Loucy (cell line): ENCODE results near the gene CRYBA1.

Experiments
- H2AFZ ChIP-seq: fragments of 200-600 bp; sonication (generic); 2 replicates; pipeline ENCODE4 v1.6.0; 2016; ENCODE audit warnings: antibody characterized with exemption, mild to moderate bottlenecking, low read length, moderate library complexity
- H3F3A ChIP-seq: fragments of 200-600 bp; 2 replicates; pipeline ENCODE4 v1.6.0; 2016; ENCODE audit warnings: antibody characterized with exemption, low read depth, mild to moderate bottlenecking
- H3K27me3 ChIP-seq: fragments of 200-600 bp; sonication (generic); 2 replicates; pipeline ENCODE4 v1.6.1; 2014; ENCODE audit warnings: low read length, mild to moderate bottlenecking; ENCODE audit not compliant: insufficient read depth, poor library complexity, severe bottlenecking
- H3K36me3 ChIP-seq: fragments of 200-600 bp; sonication (generic); 2 replicates; pipeline ENCODE4 v1.6.1; 2016; ENCODE audit warnings: low read length; ENCODE audit not compliant: insufficient read depth
- H3K4me1 ChIP-seq: fragments of 200-600 bp; sonication (generic); 2 replicates; pipeline ENCODE4 v1.5.1; 2014; ENCODE audit warnings: low read length, mild to moderate bottlenecking; ENCODE audit not compliant: insufficient read depth, poor library complexity, severe bottlenecking
- H3K4me2 ChIP-seq: fragments of 200-600 bp; sonication (generic); 2 replicates; pipeline ENCODE4 v1.6.0; 2014; ENCODE audit warnings: antibody characterized with exemption, low read length, low read depth, mild to moderate bottlenecking; ENCODE audit not compliant: poor library complexity, severe bottlenecking
- H3K4me3 ChIP-seq: fragments of 200-600 bp; sonication (generic); 2 replicates; pipeline ENCODE4 v1.5.1; 2014; ENCODE audit warnings: low read length, mild to moderate bottlenecking, mixed read lengths; ENCODE audit not compliant: poor library complexity, severe bottlenecking
- H3K79me2 ChIP-seq: fragments of 200-600 bp; sonication (generic); 2 replicates; pipeline ENCODE4 v1.6.1; 2014; ENCODE audit warnings: low read length; ENCODE audit not compliant: insufficient read depth
- H3K9ac ChIP-seq: fragments of 200-600 bp; sonication (generic); 2 replicates; pipeline ENCODE4 v1.6.0; 2014; ENCODE audit warnings: mild to moderate bottlenecking, low read depth, low read length, moderate library complexity; ENCODE audit not compliant: poor library complexity, severe bottlenecking
- H3K9me2 ChIP-seq: fragments of 200-600 bp; sonication (generic); replicated peaks from 2 replicates; pipeline ENCODE4 v1.6.1; 2016; ENCODE audit warnings: low read depth, low read length, mixed read lengths
- H3K9me3 ChIP-seq: fragments of 200-600 bp; sonication (generic); 2 replicates; pipeline ENCODE4 v1.6.1; 2014; ENCODE audit warnings: mild to moderate bottlenecking, antibody characterized with exemption, low read length, low read depth; ENCODE audit not compliant: insufficient read depth
- H4K20me1 ChIP-seq: fragments of 200-600 bp; sonication (generic); 2 replicates; pipeline ENCODE4 v1.6.0; 2014; ENCODE audit warnings: antibody characterized with exemption, low read length, mild to moderate bottlenecking; ENCODE audit not compliant: insufficient read depth, poor library complexity, severe bottlenecking
- EZH2phosphoT487 ChIP-seq: fragments of 200-600 bp; IDR thresholded peaks from 2 replicates; pipeline ENCODE4 v1.6.1; 2018; ENCODE audit warnings: antibody characterized with exemption, mild to moderate bottlenecking, moderate library complexity, borderline replicate concordance
- TF ChIP-seq, protein P1 (sequence below): fragments of 200-600 bp; sonication (generic); conservative IDR thresholded peaks from 2 replicates; pipeline ENCODE4 v1.5.1; 2014; ENCODE audit warnings: mild to moderate bottlenecking, antibody characterized with exemption, low read length

CRYBA1 gene

DNA sequence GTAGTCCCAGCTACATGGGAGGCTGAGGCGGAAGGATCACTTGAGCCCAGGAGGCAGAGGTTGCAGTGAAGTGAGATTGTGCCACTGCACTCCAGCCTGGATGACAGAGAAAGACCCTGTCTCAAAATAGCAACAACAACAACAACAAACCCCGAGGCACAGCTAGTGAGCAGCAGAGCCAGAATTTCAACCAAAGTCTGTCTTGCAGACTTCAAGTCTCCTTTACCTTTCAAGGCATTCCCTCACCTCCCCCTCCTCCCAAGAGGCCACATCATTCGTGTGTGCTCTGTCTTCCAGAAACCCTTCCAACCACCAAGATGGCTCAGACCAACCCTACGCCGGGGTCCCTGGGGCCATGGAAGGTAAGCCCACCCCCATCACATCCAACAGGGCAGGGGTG lies 2.2 kb downstream of the CRYBA1 start:
- Histone ChIP-seq H3K79me2 (no peaks in the 10 kb centered on the region), H2AFZ (no peak overlapping the region), H3K9ac (no peak overlapping the region)

GRCh38 chr17:29250666-29251065 lies 4.0 kb downstream of the CRYBA1 start:
- H3K4me2 ChIP-seq: no peak overlapping the region
- H4K20me1 ChIP-seq: peaks cover 4% of the 10 kb centered on the region
- no peak overlapping the region for H2AFZ ChIP-seq
- TF ChIP-seq, protein P1, sequence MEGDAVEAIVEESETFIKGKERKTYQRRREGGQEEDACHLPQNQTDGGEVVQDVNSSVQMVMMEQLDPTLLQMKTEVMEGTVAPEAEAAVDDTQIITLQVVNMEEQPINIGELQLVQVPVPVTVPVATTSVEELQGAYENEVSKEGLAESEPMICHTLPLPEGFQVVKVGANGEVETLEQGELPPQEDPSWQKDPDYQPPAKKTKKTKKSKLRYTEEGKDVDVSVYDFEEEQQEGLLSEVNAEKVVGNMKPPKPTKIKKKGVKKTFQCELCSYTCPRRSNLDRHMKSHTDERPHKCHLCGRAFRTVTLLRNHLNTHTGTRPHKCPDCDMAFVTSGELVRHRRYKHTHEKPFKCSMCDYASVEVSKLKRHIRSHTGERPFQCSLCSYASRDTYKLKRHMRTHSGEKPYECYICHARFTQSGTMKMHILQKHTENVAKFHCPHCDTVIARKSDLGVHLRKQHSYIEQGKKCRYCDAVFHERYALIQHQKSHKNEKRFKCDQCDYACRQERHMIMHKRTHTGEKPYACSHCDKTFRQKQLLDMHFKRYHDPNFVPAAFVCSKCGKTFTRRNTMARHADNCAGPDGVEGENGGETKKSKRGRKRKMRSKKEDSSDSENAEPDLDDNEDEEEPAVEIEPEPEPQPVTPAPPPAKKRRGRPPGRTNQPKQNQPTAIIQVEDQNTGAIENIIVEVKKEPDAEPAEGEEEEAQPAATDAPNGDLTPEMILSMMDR: no peak
- no peak for TF ChIP-seq EZH2phosphoT487
- no peaks in the 10 kb centered on the region for H3F3A ChIP-seq
- no peak overlapping the region for H3K4me3 ChIP-seq
- no peaks in the 10 kb centered on the region for H3K9me3 ChIP-seq
- H3K79me2 ChIP-seq: no peaks in the 10 kb centered on the region
- H3K4me1 ChIP-seq: no peaks in the 10 kb centered on the region
- H3K27me3 ChIP-seq: no peaks in the 10 kb centered on the region
- H3K36me3 ChIP-seq: no peaks in the 10 kb centered on the region
- no peak overlapping the region for H3K9ac ChIP-seq
- no peaks in the 10 kb centered on the region for H3K9me2 ChIP-seq

More for the DNA sequence above, 2.2 kb downstream of the CRYBA1 start:
- Histone ChIP-seq H3K4me3 (no peak overlapping the region), H3F3A (no peaks in the 10 kb centered on the region), H3K4me2 (no peak overlapping the region), H3K9me3 (no peaks in the 10 kb centered on the region), H3K36me3 (no peaks in the 10 kb centered on the region), H3K27me3 (no peaks in the 10 kb centered on the region), H3K4me1 (no peaks in the 10 kb centered on the region), H3K9me2 (no peaks in the 10 kb centered on the region), H4K20me1 (no peaks in the 10 kb centered on the region)
- no peak for TF ChIP-seq EZH2phosphoT487

DNA sequence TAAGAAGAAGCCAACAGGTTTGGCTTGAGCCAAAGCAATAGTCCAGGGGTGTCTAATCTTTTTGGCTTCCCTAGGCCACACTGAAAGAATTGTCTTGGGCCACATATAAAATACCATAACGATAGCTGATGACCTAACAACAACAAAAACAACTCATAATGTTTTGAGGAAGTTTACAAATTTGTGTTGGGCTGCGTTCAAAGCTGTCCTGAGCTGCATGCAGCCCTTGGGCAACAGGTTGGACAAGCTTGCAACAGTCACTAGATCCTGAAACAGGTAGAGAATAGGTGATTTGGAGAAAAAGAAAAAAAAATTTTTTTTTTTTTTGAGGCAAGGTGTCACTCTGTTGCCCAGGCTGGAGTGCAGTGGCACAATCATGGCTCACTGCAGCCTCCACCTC lies 4.5 kb downstream of the CRYBA1 start:
- Histone ChIP-seq H3K9me3 (no peaks in the 10 kb centered on the region), H3K4me2 (no peak overlapping the region), H3K9me2 (no peaks in the 10 kb centered on the region), H3K9ac (no peak overlapping the region), H3K36me3 (no peaks in the 10 kb centered on the region), H3F3A (no peaks in the 10 kb centered on the region), H3K4me3 (no peak overlapping the region), H3K27me3 (no peaks in the 10 kb centered on the region), H3K79me2 (no peaks in the 10 kb centered on the region), H4K20me1 (peaks cover 9% of the 10 kb centered on the region), H3K4me1 (no peaks in the 10 kb centered on the region), H2AFZ (no peak overlapping the region)
- TF ChIP-seq, protein P1: no peak
- TF ChIP-seq EZH2phosphoT487: no peak

DNA sequence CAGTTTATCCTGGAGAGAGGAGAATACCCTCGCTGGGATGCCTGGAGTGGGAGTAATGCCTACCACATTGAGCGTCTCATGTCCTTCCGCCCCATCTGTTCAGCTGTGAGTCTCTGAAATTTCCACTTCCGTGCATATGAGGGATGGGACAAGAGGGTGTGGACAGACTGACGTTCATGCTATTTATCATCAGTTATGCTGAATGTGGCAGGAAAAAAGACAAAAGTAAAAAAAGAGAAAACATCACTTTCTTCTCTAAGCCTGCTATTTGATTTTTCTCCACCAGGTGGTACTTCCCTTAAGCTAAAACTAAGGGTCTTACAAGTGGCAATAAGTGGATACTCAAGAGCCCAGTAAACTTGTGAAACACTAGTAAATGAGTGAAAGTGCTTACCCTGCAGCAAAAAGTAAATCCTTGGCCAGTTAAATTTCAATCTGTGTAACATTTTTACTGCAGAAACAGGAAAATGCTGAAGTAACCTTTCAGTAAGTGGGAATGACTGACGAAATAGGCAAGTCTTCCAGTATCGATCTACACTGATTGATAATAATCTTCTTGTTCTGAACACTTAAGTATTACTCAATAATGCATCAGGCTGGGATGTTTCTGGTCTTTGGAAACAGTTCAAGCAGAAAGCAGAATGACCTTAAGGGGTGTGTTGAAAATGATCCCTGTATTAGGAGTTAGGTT lies 5.6 kb downstream of the CRYBA1 start:
- no peak overlapping the region for H2AFZ ChIP-seq
- H3K4me1 ChIP-seq: no peaks in the 10 kb centered on the region
- TF ChIP-seq, protein P1: peak; percentile 72
- no peak for TF ChIP-seq EZH2phosphoT487
- H3K9me3 ChIP-seq: no peaks in the 10 kb centered on the region
- H4K20me1 ChIP-seq: peaks cover 20% of the 10 kb centered on the region
- no peaks in the 10 kb centered on the region for H3K27me3 ChIP-seq
- H3K36me3 ChIP-seq: no peaks in the 10 kb centered on the region
- H3K4me2 ChIP-seq: no peak overlapping the region
- H3K4me3 ChIP-seq: no peak overlapping the region
- H3K79me2 ChIP-seq: no peaks in the 10 kb centered on the region
- H3K9ac ChIP-seq: no peak overlapping the region
- H3K9me2 ChIP-seq: no peaks in the 10 kb centered on the region
- H3F3A ChIP-seq: no peaks in the 10 kb centered on the region
